ENCODE results near the gene SLC35E1. TPM values are rescaled to one million over a fixed set of nuclear protein-coding genes. Genes with fewer than 3 reads are reported as not detected.

Gene SLC35E1
- total RNA-seq, 1 experiment from 2014 or later: 52.6 TPM

DNA sequence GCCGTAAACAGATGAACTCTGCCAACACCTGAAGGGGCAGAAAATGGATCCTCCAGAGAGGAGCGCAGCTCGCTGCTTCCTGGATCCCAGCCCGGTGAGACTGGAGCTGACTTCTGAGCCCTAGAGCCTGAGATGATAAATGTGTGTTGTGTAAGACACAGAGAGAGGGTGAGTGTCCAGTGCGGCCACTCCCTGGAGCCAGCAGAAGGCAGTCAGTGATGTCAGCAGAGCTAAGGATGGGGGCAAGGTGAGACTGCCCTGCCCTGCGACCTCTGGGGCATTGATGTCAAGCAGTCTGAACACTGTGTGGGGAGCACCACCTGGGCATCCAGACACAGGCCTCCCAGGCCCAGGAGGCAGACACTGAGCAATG lies 9.7 kb upstream of the SLC35E1 start:
- no peak overlapping the region for H2AFZ ChIP-seq (ENCODE audit: low read length)
- ChIA-PET CTCF (no interaction called here), POLR2A (ENCODE audit: unreplicated experiment) (no interaction called here)
- no TSS peak for BruUV-seq (replicated peaks)
- H3K9me2 ChIP-seq (replicated peaks; ENCODE audit: low read length): no peaks in the 10 kb centered on the region
- H3F3A ChIP-seq (ENCODE audit: low read length, unreplicated experiment): no peaks in the 10 kb centered on the region
- no peaks in the 10 kb centered on the region; the same call in 1 of the 2 replicates for H3K36me3 ChIP-seq (ENCODE audit: low read depth, low read length)
- H3K4me1 ChIP-seq (ENCODE audit: insufficient read depth, low read length): peaks cover 15% of the 10 kb centered on the region
- ATAC-seq: no peak
- H3K4me2 ChIP-seq (ENCODE audit: low read length): no peak overlapping the region
- no peaks in the 10 kb centered on the region for H3K9me3 ChIP-seq (ENCODE audit: low read length)
- no peak for TF ChIP-seq EZH2 (IDR thresholded peaks at IDR 0.05; ENCODE audit: low read length, unreplicated experiment)
- TF ChIP-seq EZH2phosphoT487 (IDR thresholded peaks at IDR 0.05; ENCODE audit: borderline replicate concordance, low read length): no peak
- TF ChIP-seq, protein P1, sequence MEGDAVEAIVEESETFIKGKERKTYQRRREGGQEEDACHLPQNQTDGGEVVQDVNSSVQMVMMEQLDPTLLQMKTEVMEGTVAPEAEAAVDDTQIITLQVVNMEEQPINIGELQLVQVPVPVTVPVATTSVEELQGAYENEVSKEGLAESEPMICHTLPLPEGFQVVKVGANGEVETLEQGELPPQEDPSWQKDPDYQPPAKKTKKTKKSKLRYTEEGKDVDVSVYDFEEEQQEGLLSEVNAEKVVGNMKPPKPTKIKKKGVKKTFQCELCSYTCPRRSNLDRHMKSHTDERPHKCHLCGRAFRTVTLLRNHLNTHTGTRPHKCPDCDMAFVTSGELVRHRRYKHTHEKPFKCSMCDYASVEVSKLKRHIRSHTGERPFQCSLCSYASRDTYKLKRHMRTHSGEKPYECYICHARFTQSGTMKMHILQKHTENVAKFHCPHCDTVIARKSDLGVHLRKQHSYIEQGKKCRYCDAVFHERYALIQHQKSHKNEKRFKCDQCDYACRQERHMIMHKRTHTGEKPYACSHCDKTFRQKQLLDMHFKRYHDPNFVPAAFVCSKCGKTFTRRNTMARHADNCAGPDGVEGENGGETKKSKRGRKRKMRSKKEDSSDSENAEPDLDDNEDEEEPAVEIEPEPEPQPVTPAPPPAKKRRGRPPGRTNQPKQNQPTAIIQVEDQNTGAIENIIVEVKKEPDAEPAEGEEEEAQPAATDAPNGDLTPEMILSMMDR (conservative IDR thresholded peaks at IDR 0.05; ENCODE audit: low read depth, low read length): no peak
- no peak overlapping the region for H3K27ac ChIP-seq (ENCODE audit: low read length)
- no peak for DNase-seq
- H4K20me1 ChIP-seq (ENCODE audit: low read length): peaks cover 18% of the 10 kb centered on the region; the same call in 1 of the 2 replicates
- H3K27me3 ChIP-seq (ENCODE audit: low read length): no peaks in the 10 kb centered on the region
- H3K4me3 ChIP-seq (ENCODE audit: low read length): no peak overlapping the region
- H3K9ac ChIP-seq (ENCODE audit: low read length): no peak overlapping the region
- H3K79me2 ChIP-seq (ENCODE audit: low read length): peaks cover 100% of the 10 kb centered on the region
- intact Hi-C loops (cut with micrococcal nuclease): no loop called here

DNA sequence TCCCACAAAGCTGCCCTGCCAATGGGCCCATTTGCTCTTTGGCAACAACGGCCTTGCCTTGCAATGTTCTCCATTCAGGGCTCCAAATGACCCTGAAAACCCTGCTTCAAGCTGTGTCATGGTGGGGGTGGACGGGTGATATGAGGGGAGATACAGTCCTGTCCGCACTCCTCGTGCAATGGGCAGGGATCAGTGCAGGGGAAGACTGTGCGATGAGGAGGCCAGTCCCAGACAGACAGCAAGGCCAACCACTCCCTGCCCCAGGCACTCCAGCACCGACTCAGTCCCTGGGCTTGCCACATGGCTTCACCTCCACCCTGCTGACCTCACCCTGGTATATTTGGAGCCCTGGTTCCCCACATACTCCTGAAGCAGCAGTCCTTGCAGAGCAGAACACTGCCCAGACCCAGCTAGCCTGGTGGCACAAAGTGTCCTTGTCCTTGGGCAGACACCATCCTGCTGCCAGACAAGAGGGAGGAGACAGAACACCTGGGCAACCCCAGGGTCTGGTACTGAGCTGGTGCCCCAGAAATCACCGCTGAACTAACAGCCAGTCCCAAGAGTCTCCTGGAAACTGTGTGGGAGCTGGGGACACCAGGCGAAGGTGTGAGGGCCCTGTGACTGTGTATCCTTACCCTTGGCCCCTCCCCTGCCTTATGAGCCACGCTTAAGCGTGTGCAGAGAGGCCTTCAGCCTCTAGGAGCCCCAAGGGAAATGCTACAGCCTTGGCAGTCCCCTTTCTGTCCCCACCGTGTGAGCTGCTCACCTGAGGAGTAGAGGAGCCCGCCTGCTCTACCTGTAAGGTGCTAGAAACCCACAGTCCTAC lies 9.1 kb upstream of the SLC35E1 start:
- no peak overlapping the region for H3K4me3 ChIP-seq (ENCODE audit: low read length)
- DNase-seq: no peak
- POLR2A ChIA-PET (ENCODE audit: unreplicated experiment): interaction anchor here (0.6 kb wide), 1 partner anchor 60 kb away, joined by 7 read pairs; no protein-coding TSS in a partner anchor
- BruUV-seq (replicated peaks): no TSS peak
- no peak overlapping the region for H2AFZ ChIP-seq (ENCODE audit: low read length)
- no peaks in the 10 kb centered on the region for H3K9me2 ChIP-seq (replicated peaks; ENCODE audit: low read length)
- H3K79me2 ChIP-seq (ENCODE audit: low read length): peaks cover 100% of the 10 kb centered on the region
- CTCF ChIA-PET: no interaction called here
- peaks cover 2% of the 10 kb centered on the region; the same call in 1 of the 2 replicates for H3K36me3 ChIP-seq (ENCODE audit: low read depth, low read length)
- H4K20me1 ChIP-seq (ENCODE audit: low read length): peaks cover 18% of the 10 kb centered on the region; the same call in 1 of the 2 replicates
- H3K4me1 ChIP-seq (ENCODE audit: insufficient read depth, low read length): peaks cover 15% of the 10 kb centered on the region
- H3K9ac ChIP-seq (ENCODE audit: low read length): no peak overlapping the region
- no peaks in the 10 kb centered on the region for H3F3A ChIP-seq (ENCODE audit: low read length, unreplicated experiment)
- no peak for ATAC-seq
- H3K27ac ChIP-seq (ENCODE audit: low read length): no peak overlapping the region
- H3K9me3 ChIP-seq (ENCODE audit: low read length): no peaks in the 10 kb centered on the region
- no peak overlapping the region for H3K4me2 ChIP-seq (ENCODE audit: low read length)
- intact Hi-C loops (cut with micrococcal nuclease): no loop called here
- no peaks in the 10 kb centered on the region for H3K27me3 ChIP-seq (ENCODE audit: low read length)
- no peak for TF ChIP-seq EZH2phosphoT487 (IDR thresholded peaks at IDR 0.05; ENCODE audit: borderline replicate concordance, low read length)
- TF ChIP-seq, protein P1 (conservative IDR thresholded peaks at IDR 0.05; ENCODE audit: low read depth, low read length): no peak
- no peak for TF ChIP-seq EZH2 (IDR thresholded peaks at IDR 0.05; ENCODE audit: low read length, unreplicated experiment)

DNA sequence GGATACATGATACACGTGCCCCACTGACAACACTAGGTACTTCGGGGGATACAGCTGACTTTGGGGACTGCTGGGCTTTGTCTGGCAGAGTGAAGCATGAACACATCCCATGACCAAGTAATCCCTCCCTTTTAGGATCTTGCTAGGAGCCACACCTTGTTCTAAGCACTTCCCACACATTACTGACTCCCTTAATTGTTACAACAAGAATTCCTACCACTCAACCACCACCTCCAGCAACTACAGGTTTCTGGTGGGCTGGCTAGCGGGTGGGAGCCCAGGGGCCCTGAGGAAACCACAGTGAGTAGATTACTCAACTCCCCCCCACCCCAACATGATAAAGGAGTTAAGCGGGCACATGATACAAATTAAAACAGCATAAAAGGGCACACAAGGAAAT lies 7.2 kb upstream of the SLC35E1 start:
- ATAC-seq (no peak), DNase-seq (no peak)
- Histone ChIP-seq H3K9me3 (ENCODE audit: low read length) (no peaks in the 10 kb centered on the region), H3K27ac (ENCODE audit: low read length) (no peak overlapping the region), H3K4me3 (ENCODE audit: low read length) (no peak overlapping the region), H3K4me2 (ENCODE audit: low read length) (no peak overlapping the region), H3K36me3 (ENCODE audit: low read depth, low read length) (peaks cover 7% of the 10 kb centered on the region; the same call in 1 of the 2 replicates), H3F3A (ENCODE audit: low read length, unreplicated experiment) (no peaks in the 10 kb centered on the region), H3K27me3 (ENCODE audit: low read length) (no peaks in the 10 kb centered on the region), H3K9me2 (replicated peaks; ENCODE audit: low read length) (no peaks in the 10 kb centered on the region), H3K9ac (ENCODE audit: low read length) (no peak overlapping the region), H3K79me2 (ENCODE audit: low read length) (peaks cover 100% of the 10 kb centered on the region), H2AFZ (ENCODE audit: low read length) (no peak overlapping the region), H3K4me1 (ENCODE audit: insufficient read depth, low read length) (peaks cover 9% of the 10 kb centered on the region), H4K20me1 (ENCODE audit: low read length) (peaks cover 22% of the 10 kb centered on the region; the same call in 1 of the 2 replicates)
- intact Hi-C loops (cut with micrococcal nuclease): no loop called here
- no TSS peak for BruUV-seq (replicated peaks)
- TF ChIP-seq EZH2 (IDR thresholded peaks at IDR 0.05; ENCODE audit: low read length, unreplicated experiment) (no peak), EZH2phosphoT487 (IDR thresholded peaks at IDR 0.05; ENCODE audit: borderline replicate concordance, low read length) (no peak)
- TF ChIP-seq, protein P1 (conservative IDR thresholded peaks at IDR 0.05; ENCODE audit: low read depth, low read length): no peak
- ChIA-PET CTCF (no interaction called here), POLR2A (ENCODE audit: unreplicated experiment) (no interaction called here)

Measured in PC-3 (cell line).